NCI-H2227 treated with DMSO at 0.1 percent for 48 hours (cell line): ENCODE results near the gene METTL16.

Experiments used
- DNase-seq: peaks from one replicate; lab custom pipeline; 2025; lab: John Stamatoyannopoulos, UW

Gene METTL16

DNA sequence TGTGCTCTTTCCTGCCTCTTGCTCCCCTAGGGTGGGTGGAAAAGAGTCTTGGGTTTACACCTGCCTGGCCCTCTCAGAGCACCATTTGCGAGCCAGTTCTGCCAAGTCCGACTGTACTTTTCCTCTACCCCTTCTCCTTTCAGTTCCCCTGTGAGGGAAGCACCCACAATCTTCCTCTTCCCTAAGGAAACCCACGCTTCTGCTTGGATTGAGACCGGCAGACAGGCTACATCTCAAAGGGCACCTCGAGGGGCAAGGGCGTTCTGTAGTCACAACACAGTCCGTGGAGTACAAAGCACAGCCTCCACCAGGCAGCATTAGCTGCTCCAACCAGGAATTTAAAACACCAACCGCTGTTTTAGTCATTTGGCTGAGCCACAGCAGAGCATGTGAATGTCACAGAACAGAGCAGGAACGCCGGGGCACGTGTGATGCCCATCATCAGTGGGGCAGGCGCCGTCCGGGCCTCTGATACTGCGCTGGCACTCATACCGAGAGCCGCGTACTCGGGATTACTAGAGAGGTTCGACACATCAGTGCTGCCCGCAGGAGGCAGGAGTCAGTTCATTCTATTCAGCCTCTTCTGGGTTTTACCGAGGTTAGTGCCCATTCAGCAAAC is 97.1 kb downstream of the METTL16 start:
- no peak for DNase-seq

DNA sequence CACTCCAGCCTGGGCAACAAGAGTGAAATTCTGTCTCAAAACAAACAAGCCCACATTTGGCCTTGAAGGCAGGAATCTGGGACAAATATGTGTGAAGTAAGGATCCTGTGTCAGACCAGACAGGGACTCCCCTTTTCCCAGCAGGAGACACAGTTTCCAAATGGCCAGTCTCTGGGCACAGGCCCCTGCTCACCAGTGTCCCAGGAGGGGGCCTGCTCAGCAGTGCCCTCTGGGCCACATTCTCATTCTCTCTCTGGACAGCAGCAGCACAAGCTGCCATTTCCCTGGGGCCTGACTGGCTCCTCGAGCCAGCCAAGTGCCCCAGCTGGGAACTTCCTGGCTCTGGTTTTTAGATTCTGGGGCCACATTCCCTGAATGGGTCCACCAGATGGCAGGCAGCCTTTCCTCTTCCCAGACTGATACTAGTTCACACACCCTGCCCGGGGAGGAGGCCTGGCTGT is 99.1 kb downstream of the METTL16 start:
- no peak for DNase-seq

DNA sequence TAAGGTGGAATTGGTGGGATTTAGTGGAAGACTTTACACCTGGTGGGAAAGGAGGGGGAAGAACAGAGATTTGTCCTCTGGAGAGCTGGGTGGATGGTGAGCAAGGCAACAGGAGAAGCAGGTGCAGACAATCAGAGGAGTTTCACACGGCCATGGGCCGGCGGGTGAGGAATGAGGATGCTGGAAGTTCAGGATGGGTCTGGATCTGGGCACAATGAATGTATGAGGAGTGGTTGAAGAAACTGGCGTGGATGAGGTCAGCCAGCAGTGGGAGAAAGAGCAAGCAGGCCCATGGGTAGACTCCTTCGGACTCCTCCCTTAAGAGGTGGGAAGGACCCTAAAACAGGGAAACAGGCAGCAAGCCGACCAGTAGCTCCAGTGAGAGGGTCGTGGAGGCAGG is 100.7 kb downstream of the METTL16 start:
- no peak for DNase-seq

DNA sequence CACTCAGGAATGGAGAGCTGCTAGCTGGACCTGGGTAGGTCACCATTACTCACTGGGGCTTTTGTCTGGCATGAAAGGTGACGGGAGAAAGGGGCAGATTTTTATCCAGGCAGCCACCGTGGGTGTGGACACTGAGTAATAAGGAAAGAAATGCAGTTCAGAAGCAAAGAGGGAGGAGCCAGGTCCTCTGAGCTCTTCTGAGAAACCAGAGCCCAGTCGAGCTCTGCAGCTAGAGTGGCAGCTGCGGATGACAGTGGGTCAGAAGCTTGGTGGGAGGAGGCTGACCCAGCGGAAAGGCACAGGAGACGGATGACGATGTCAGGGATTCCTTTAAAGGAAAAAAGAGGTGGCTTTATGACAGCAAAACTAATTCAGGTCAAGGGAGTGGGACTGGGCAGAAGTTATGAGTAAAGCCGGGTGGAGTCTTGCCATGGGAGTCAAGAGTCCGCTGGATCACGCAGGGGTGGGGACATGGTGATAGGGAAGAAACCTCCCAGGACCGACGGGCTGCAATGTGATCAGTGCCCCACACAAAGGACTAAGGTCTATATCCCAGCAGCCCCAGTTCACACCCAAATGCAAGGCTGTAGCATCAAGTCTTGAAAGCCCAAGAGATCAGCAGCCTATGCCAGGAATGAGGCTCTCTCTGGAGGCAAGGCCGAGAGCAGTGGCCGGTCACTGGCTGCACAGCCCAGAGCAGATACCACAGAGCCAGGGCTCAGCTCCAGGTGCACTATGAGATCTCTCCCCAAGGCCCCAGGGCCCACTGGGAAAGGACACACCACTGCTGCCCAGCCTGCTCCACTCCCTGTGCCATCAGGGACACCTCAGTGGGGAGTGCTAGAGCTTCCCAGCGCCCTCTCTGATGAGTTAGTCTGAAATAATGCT is 104.5 kb downstream of the METTL16 start:
- DNase-seq = no peak

DNA sequence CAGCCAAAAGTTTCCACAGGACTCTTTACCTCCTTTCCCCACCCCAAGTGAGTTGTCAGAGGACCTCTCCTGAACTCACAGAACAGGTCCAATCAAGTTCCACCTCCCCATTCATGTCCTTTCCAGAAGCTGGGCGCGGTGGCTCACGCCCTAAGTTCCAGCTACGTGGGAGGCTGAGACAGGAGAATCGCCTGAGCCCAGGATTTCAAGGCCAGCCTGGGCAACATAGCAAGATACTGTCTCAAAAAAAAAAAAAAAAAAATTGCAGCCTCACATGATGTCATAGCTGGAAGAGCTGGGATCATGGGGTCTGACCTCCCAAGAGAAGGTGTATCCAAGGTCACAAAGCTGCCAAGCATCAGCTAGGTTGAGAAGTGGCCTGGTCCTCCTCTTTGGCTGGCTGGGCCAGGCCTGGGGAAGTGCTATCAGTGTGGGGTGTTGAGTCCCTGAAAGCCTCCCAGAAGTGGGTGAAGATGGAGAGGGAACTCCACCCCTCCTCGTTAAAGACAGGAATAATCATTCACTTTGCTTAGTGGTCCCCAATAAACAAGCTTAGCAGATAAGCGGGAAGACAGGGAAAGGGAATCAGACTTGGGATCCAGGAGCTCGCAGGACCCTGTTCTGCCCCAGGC is 105.3 kb downstream of the METTL16 start:
- DNase-seq = no peak

DNA sequence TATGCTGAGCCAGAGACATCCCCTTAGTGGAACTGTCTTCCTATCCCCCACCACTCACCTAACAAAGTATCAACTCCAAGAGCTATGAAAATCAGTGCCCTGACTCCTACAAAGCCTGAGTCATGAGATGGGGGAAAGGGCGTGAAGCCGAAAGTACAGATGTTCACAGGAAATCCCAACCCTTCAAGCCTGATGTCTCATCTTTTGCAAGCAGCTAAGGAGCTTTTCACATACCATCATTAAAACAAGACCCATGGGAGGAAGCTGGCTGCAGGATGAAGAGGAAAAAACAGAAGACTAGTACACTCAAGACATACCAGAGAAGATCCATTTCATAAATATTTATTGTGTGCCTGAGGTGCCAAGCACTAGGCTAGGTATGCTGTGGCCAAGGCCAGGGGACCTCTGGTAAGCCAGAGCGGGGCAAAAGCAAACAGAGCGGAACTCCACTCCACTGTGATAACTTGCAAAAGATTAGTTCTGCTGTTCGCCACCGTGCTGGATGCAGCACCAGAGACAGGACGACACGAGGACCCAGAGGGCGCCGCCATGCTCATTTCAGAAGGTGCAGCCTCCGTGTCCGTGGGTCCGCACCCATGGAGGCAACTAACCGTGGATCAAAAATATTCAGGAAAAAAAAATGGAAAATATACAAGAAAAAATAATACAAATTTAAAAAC is 106.3 kb downstream of the METTL16 start:
- DNase-seq = no peak

DNA sequence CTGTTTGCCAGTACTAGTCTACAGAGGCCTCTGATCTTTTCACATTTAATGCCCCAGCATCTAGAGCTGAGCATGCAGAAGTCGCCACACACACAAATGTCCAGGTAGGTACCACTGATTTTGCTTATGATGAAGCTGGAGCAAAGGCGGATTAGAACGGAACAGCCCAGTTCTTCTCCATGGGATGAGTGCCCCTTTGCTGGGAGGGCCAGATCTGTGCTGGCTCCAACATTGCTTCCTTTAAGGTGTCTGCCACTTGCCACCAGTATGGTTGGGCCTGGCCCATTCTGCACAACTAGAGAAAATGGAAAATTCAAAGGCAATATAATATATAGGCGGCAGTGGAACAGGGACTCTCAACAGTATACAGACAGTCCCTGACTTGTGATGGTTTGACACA is 108.6 kb downstream of the METTL16 start:
- DNase-seq = no peak

DNA sequence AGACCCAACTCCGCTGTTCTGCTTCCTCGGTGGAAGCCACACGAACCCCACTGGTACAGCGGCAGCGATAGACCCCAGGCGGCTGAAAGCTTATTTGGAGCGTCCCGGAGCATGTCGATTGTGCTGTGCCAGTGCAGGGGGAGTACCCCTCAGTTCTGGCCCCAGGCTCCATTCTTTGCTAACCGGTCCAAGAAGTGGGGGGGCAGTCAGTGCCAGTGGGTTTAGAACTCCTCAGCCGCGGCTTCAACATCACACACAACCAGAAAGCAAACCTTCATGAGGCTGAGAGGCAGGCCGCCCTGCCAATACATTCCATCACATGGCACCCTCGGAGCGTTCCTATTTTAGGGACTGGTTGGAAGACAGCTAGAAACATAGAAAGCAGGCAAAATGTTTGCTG is 109.1 kb downstream of the METTL16 start:
- DNase-seq = no peak

DNA sequence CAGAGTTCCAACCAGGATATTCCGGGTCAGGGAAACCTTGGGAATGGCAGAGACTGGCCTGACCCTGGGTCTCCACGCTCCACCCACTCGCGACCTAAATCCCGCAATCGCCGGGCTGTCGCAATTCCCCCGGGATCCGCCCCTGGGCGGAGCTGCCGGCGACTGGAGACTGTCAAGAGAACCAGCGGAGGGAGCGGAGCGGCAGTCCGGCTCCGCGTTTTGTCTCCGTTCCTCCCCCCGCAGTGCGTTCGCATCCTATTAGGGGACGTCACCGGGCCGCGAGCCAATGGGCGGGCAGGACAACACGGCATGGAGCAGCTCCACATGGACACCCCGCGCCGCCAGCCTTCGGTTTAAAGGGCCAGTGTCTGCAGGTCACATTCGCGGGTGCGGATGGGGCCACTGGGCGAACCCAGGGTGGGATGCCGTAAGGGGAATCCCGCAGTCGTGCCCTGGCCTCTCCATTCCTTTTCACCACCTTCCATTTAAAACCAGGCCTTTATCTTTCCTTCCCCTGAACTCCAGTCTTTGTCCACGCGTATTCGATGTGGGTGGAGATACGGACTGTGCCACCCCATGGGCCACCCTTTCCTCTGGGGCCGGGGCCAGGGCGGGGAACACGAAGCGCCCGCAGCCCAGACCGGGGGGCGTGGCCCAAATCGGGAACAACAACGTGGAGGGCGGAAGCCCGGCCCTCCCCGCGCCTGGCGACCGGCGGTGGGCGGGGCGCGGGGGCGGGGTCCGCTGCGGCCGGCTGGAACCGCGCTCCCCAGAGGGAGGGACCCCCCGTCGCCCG is 110.1 kb downstream of the METTL16 start:
- peak; percentile 94 for DNase-seq

DNA sequence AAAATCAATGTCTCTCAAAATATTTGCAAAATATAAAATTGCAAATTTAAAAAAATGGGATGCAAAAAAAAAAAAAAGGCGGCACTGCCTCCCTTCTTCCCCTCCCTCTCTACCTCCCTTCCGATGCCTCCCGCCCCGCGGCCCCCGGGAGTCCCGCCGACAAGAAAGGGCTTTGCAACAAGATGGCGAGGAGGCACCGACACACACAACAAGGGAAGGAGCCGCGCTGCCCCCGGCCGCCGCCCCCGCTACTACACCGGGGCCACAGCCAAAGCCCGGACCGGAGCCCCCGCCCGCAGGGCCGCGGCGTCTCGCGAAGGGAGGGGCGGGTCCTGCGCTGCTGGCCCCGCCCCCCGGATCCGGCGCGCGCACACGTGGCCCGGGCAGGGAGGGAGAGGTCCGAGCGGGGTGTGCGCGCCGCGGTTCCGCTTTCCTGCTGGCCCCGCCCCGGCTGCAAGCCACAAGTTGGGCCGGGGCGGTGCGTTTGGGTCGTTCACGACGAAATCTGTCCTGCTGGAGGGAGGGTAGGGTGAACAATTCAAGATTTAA is 110.7 kb downstream of the METTL16 start, which contains the start of gene MNT:
Gene MNT (minus strand): TSS at position 184 of the 549 bp plus-strand sequence. CDS start 348 bp downstream, outside the sequence.
- DNase-seq = peak; percentile 90

DNA sequence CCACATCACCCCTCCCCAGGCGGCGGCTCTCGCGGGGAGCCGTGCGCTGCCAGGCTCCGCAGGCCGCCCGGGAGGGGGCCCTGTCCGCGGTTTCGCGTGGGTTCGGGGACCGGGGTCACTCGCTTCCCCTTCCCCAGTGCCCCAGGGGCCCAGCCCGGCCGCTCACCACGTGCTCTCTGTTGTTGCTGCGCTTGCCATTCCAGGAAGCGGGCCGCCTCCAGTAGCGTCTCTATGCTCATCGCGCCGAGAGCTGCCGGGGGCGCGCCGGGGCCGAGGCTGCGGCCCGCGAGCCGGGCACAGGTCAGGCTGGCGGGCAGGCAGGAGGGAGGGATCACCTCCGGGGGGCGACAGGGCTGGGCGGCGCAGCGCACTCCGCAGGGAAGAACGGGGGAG is 111.2 kb downstream of the METTL16 start:
- DNase-seq = no peak

DNA sequence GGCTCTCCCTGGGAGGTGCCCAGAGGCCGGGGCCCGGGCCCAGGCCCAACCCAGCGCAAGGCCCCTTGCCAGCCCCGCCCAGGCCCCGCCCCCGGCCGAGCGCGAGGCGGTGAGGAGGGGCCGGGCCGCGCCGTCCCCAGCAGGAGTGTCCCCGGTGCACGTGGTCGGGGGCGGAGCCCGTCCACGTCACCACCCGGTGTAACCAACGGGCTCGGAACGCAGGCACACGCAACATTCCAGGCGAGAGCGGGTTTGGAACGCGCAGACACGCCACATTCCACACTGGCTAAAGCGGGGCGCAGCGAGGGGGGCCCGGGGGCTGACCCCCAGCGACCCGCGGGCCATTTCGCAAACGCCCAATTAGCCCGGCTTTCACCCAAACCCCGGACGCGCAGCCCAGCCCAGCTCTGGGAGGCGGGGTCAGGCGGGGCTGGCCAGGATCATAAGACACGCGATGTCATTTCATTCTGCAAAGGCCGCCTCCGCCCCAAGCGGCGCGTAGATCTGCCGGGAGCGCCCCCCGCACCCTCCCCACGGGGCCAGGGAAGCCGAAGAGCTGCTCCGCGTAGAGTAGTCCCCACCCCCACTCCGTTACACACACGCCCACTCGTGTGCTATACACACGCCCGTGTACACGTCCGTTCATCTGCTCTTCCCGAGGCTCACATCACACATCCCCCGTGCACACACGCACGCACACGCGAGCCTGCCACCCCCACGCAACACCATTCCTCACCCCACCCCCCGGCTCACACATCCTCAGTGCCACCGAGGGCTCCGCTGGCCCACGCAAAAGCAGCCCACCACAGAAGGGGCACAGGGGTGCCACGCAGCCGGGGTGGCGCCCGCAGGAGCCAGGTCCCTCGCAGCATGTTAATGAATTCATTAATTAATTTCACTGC is 111.9 kb downstream of the METTL16 start:
- DNase-seq = peak; percentile 78

DNA sequence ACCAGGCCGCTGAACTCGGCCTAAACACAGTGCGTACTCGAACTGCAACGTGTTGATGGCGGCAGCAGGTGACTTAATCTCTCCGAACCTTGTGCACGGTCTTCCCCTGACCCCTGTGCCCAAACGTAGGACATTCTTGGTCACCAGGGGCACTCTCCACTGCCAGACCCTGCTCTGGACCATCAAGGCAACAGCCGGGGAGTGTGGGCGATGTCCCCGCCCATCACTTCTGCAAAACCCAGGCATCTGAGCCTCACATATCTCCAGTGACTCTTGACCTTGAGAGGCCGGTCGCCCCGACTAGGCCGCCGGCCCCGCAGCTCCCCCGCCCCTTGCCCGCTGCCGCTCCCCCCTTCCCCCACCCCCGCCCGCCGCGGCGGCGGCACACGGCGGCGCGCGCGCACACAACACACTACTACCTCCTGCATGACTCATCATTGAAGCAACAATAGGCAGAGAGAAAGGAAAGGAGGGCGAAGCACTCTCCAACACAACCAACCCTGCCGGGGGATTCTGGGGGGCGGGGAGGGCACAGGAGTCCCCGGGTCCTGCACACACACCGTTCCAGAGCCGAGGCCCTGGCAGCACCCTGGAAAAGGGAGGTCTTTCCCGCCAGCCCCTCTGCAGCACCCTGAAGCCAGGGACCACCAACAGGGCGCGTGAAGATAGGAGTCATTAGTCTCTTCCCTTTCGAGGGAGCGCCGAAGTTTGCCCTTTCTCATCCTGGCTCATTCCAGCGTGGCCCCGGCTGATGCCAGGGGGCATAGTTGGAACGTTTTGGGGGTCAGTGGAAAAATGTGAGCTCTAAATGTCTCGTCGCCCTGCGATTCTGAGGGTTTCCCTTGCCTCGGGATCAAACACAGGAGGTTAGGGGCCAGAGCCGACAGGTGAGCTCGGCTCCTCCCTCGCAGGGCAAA is 112.8 kb downstream of the METTL16 start:
- DNase-seq = peak; percentile 42

DNA sequence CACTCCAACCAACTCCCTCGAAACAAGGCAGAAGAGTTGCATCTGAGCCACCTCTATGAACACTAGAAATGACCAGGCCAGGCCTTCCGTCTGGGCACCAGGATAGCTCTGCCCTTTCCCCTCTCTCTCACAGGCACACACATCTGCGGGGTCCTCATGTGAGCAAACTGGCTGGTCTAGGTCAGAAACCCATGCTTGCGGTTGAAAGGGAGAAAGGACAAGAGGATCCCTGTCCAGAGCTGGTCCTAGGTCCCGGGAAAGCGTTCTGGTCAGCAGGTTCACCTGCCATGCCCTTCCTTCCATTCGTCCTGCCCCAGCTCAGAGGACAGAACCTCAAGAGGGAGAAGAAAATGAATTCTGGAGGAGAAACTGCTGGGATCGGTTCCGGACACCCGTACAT is 113.5 kb downstream of the METTL16 start:
- no peak for DNase-seq

DNA sequence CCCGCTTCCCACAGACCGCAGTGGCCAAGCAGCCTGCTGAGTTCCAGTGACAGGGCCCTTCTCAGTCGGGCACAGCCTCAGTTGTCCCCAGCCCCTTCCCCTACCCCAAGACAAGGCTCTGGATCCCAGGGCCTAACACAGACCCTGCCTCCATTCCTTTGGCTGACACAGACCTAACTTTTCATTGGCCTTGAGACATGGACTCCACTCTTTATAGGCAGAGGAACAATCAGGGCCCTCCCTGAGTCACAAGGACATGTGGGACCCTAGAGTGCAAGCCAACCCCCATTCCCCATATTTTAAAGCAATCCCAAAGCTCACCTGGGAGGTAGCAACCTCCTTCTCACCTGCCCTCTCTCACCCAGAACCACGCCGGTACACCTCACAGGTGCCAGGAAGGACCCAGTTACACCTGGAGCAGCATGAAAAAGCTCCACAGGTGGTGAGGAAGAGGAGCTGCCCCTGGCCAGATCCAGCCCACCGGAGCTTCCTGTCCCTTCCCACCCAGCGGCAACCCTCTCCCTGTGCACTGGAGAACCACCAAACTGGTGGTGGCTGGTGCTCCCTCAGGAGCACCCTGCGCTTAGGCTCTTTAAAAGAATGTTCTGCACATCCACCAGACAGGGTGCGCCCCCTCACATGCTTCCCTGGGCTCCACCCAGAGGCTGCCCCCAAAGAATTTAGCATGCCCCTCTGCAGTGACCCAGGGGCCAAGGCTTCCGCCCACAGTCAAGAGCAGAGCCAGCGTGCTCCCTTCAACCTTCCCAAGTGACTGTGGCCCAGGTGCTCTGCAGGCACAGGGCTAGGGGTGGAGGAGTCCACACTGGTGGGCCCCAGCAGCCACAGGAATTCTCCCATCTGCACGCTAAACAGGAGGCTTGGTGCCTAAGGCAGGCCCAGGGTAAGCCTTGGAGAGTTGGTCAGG is 114.2 kb downstream of the METTL16 start:
- no peak for DNase-seq

DNA sequence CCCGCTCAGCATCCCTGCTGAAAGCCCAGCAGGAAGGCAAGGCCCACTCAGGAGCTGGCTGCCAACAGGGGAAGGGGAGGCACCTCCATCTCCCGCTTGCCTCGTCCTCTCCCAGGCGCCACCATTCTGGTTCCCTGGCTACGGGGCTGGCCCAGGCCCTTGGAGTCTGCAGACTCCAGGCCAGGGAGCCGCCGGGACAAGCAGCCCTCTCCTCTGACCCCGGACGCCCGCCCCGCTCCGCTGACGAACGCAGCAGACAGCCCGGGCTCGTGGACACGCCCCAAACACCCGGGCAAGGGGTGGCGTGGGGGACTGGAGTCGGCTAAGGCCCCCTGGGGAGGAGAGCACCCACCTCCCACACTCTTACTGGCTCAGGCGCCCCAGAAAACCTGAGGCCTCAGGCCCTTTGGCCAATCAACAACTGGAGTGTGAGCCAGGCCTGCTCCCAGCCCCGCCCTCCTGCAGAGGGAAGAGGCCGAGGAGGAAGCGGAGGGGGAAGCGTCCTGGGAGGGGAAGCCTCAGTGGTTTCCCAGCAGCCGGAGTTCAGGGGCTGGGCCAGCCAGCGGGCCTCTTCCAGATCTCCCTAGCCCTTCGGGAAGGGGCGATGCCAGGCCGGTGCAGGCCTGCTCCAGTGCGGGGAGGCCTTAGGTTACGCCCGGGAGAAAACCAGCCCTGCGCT is 115.0 kb downstream of the METTL16 start:
- DNase-seq = peak; percentile 51

DNA sequence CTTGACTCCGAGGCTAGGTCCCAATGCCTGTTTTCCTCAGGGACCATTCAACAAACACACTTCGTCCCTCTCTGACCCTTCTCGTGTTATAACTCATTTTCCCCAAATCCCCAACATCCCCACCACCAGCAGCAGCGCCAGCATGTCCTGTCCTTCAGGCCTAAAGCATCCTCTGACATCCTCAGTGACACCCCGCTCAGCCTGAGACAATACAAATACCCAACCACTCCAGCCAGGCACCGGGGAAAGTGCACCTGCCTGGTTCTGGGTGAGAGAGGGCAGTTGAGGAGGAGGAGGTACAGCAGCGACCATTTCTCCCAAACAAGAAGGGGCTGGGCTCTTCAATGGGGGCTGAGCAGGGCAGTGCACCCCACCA is 115.5 kb downstream of the METTL16 start:
- DNase-seq = no peak
